Pancreas (tissue), 10 donors: ENCODE results near the gene MYLK. TPM values are rescaled to one million over a fixed set of nuclear protein-coding genes. Genes with fewer than 3 reads are reported as not detected.

Source experiments
- ATAC-seq, 4 donors: fragments of 200-7000 bp; cut with Tn5 transposase; one replicate each; pipeline versions ENCODE4 v1.8.0 to v1.9.1; 2020; ENCODE audit warnings: mild to moderate bottlenecking in 4 of 4, moderate library complexity in 4 of 4
- DNase-seq, 6 donors: peaks; one replicate each; pipeline ENCODE4 v3.0.0-alpha.2; 2020
- FAIRE-seq: peaks from 2 replicates; lab custom pipeline; 2012; peaks lifted over from hg19 to GRCh38; lab: Jason Lieb, UNC
- H3K27ac ChIP-seq, 4 donors: fragments of 200-600 bp; sonication (generic); 1 replicate in 3 of 4; 2 replicates in 1 of 4; pipeline versions ENCODE4 v1.5.0 to v1.8.0; 2020
- H3K27me3 ChIP-seq, 4 donors: fragments of 200-600 bp; one replicate each; pipeline ENCODE4 v1.8.0; 2021
- H3K36me3 ChIP-seq, 3 donors: fragments of 200-600 bp; sonication (generic) in 1 of 3; one replicate each; pipeline versions ENCODE4 v1.5.0 to v1.8.0; 2020 to 2021
- H3K4me1 ChIP-seq, 3 donors: fragments of 200-600 bp; one replicate each; pipeline ENCODE4 v1.8.0; 2021
- H3K4me3 ChIP-seq, 4 donors: fragments of 200-600 bp; sonication (generic) in 2 of 4; one replicate each; pipeline versions ENCODE4 v1.5.0 to v1.8.0; 2020 to 2021
- H3K9me3 ChIP-seq, 4 donors: fragments of 200-600 bp; one replicate each; pipeline ENCODE4 v1.8.0; 2021
- CTCF ChIP-seq, 4 donors: fragments of 200-600 bp; sonication (generic) in 3 of 4; IDR thresholded peaks; one replicate each; pipeline versions ENCODE4 v1.5.0 to v1.8.0; 2021; ENCODE audit warnings: antibody characterized with exemption in 4 of 4
- WGBS, 2 donors: extraction: QIAGEN DNeasy Blood & Tissue Kit; methylation state at CpG; one replicate each; pipeline ENCODE4 v1.1.7; 2013; 5-methylcytosine and 5-hydroxymethylcytosine counted together
- intact Hi-C, 3 donors: fragments of 100-400 bp; cut with DNase I; formaldehyde crosslinking; loops; one replicate each; pipeline versions ENCODE4 v1.11.1 to v1.14.2; 2022
- polyA plus RNA-seq, 2 donors: library from polyadenylated mRNA; stranded (reverse); fragments of 200-250 nt; gene quantifications; one replicate each; pipeline ENCODE4 v1.2.3, GENCODE V29; 2013
- total RNA-seq, 6 donors: library from RNA; stranded (reverse); fragmentation: NEBNext Ultra II Directional in 4 of 6; extraction: Animal tissue kit (Norgen Biotek cat#: 25700) in 4 of 6; gene quantifications; one replicate each; pipeline versions ENCODE4 v1.2.1 to v1.2.4, GENCODE V29; 2021 to 2023
- donor health status: healthy with polysubstance abuse.
- donor health status: DM: no; HTN: no; CAD: no; lungs with moderate emphysema.
- donor health status: DM: no; HTN: no; CAD: no.
- donor health status: control.
- donor health status: control.
- donor health status: Bipolar disorder and iron deficiency.
- donor health status: DM: yes; HTN: yes; CAD: no.
- donor health status: DM: no; HTN: no; CAD: no.
- donor health status: DM: no; HTN: no; CAD: no.
- donor health status: DM: yes; HTN: yes; CAD: no.

Gene MYLK
- total and polyA plus RNA-seq, 8 donors = 3.1 to 12.0 (median 6.7) TPM

GRCh38 chr3:123744064-123744463 lies 140.1 kb downstream of the MYLK start:
- H3K27ac ChIP-seq = no peak overlapping the region
- no peak overlapping the region for H3K4me3 ChIP-seq
- no peaks in the 10 kb centered on the region for H3K36me3 ChIP-seq
- TF ChIP-seq CTCF (IDR thresholded peaks at IDR 0.05) = no peak
- intact Hi-C loops = loop anchor here in 1 of 3 donors (10.0 kb wide), 1 partner anchor 241 kb away; no protein-coding TSS in a partner anchor
- no peaks in the 10 kb centered on the region for H3K27me3 ChIP-seq
- 81 to 91% methylated on average over 6 of the region's 6 CpGs for WGBS, 2 donors
- DNase-seq = no peak
- FAIRE-seq = no peak
- no peaks in the 10 kb centered on the region for H3K9me3 ChIP-seq
- peaks cover 0 to 3% (median 0%) of the 10 kb centered on the region in 3 donors for H3K4me1 ChIP-seq
- ATAC-seq = no peak

DNA sequence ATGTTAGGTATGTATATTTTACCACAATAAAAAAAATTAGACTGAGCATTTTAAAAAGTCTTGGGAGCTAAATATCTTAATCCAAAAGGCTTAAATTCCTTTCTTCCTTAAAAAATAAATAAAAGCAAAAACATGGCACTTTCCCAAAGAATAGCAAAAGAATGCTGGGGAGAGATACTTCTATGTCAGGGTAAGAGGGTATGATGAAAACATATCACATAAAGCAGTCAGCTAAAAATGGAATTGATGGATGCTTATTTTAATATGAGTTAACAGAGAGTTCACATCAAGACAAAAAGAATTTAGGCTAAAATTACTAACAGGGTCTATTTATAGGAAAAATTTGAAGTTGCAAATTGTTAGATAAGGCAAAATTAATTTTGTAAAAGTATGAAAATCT lies 141.0 kb downstream of the MYLK start:
- intact Hi-C loops = loop anchor here in 1 of 3 donors (10.0 kb wide), 1 partner anchor 242 kb away; no protein-coding TSS in a partner anchor
- H3K27me3 ChIP-seq = no peaks in the 10 kb centered on the region
- TF ChIP-seq CTCF (IDR thresholded peaks at IDR 0.05) = no peak
- DNase-seq (no peak), FAIRE-seq (no peak), ATAC-seq (no peak)
- H3K4me3 ChIP-seq = no peak overlapping the region
- H3K9me3 ChIP-seq = no peaks in the 10 kb centered on the region
- no peak overlapping the region for H3K27ac ChIP-seq
- H3K36me3 ChIP-seq = no peaks in the 10 kb centered on the region
- H3K4me1 ChIP-seq = peaks cover 0 to 3% (median 0%) of the 10 kb centered on the region in 3 donors

DNA sequence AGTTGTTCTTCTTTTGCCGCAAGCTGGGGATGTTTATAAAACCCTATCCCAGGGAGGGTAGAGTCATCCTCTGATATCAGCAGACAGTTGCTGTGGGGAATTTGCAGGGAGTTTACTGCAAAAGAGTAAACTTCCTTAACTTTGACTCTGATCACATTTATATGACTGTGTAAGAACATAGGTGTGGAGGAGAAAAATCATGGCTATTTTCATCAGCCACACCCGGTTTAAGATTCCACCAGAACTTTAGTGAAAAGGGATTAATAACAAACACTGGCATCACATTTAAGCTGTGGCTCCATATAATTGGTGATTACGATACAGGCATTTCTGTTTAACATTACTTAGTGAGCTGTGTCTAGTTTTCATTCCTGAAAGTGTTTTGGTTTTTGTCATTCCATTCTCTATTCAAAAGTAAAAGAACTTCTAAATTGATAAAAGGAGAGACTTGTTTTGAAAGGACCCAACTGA lies 143.1 kb downstream of the MYLK start:
- Histone ChIP-seq H3K9me3 (no peaks in the 10 kb centered on the region), H3K27me3 (no peaks in the 10 kb centered on the region), H3K4me1 (peaks cover 0 to 3% (median 0%) of the 10 kb centered on the region in 3 donors), H3K36me3 (no peaks in the 10 kb centered on the region), H3K27ac (no peak overlapping the region), H3K4me3 (no peak overlapping the region)
- no peak for ATAC-seq
- intact Hi-C loops = loop anchor here in 1 of 3 donors (10.0 kb wide), 1 partner anchor 244 kb away; no protein-coding TSS in a partner anchor
- no peak for FAIRE-seq
- WGBS, 2 donors = 82 to 85% methylated on average over 3 of the region's 3 CpGs
- DNase-seq = no peak
- TF ChIP-seq CTCF (IDR thresholded peaks at IDR 0.05) = no peak

DNA sequence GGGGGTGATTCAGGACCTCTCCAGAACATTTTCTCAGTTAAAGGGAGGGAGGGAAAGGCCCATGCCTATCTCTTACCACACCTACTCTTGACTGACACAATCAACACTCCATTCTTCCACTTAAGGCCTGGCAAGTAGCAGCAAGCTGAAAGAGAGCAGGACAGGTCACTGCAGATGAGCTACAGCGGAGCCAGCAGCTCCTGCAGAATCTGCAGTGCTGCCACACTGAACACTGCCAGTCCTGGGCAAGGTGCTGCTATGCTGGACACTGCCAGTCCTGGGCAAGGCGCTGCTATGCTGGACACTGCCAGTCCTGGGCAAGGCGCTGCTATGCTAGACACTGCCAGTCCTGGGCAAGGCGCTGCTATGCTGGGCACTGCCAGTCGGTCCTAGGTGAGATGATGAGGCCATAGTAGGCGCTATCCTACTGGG lies 143.7 kb downstream of the MYLK start:
- 86 to 90% methylated on average over 6 of the region's 6 CpGs for WGBS, 2 donors
- no peaks in the 10 kb centered on the region for H3K27me3 ChIP-seq
- H3K36me3 ChIP-seq = no peaks in the 10 kb centered on the region
- no peak for TF ChIP-seq CTCF (IDR thresholded peaks at IDR 0.05)
- H3K4me3 ChIP-seq = no peak overlapping the region
- ATAC-seq (no peak), DNase-seq (no peak), FAIRE-seq (no peak)
- intact Hi-C loops = loop anchor here in 1 of 3 donors (10.0 kb wide), 1 partner anchor 244 kb away; no protein-coding TSS in a partner anchor
- peaks cover 0 to 2% (median 0%) of the 10 kb centered on the region in 3 donors for H3K4me1 ChIP-seq
- no peak overlapping the region for H3K27ac ChIP-seq
- no peaks in the 10 kb centered on the region for H3K9me3 ChIP-seq

- FAIRE-seq (no peak), DNase-seq (no peak), ATAC-seq (peak in 1 of 4 donors; percentile 47)
- Histone ChIP-seq H3K9me3 (no peaks in the 10 kb centered on the region), H3K4me3 (no peak overlapping the region), H3K27ac (no peak overlapping the region), H3K27me3 (no peaks in the 10 kb centered on the region), H3K36me3 (no peaks in the 10 kb centered on the region), H3K4me1 (no peaks in the 10 kb centered on the region)
- 88 to 100% methylated on average over 2 of the region's 2 CpGs for WGBS, 2 donors
- intact Hi-C loops = loop anchor here in 1 of 3 donors (10.0 kb wide), 1 partner anchor 245 kb away; no protein-coding TSS in a partner anchor
- no peak for TF ChIP-seq CTCF (IDR thresholded peaks at IDR 0.05)
These were observed 144.4 kb downstream of the MYLK start for GRCh38 chr3:123739754-123740153.
